GM19467 (cell line): ENCODE data around the gene TGFB2.

Experiments
- ATAC-seq: cut with Tn5 transposase; IDR thresholded peaks from one replicate; pipeline ENCODE4 v1.9.1; 2021; ENCODE audit warnings: mild to moderate bottlenecking, moderate library complexity; ENCODE audit not compliant: unreplicated experiment

Gene TGFB2

GRCh38 chr1:218361298-218362065, 16.3 kb downstream of the TGFB2 start:
- ATAC-seq: no peak

GRCh38 chr1:218362418-218363076, 17.4 kb downstream of the TGFB2 start:
- ATAC-seq: no peak

- no peak for ATAC-seq
Measured at GRCh38 chr1:218363141-218363540, 18.0 kb downstream of the TGFB2 start.

- no peak for ATAC-seq
Measured at GRCh38 chr1:218364028-218364710, 19.0 kb downstream of the TGFB2 start.

- ATAC-seq: no peak
Measured at GRCh38 chr1:218365226-218365999, 20.3 kb downstream of the TGFB2 start.

GRCh38 chr1:218366322-218367052, 21.4 kb downstream of the TGFB2 start:
- ATAC-seq: no peak

- ATAC-seq: no peak
Measured at GRCh38 chr1:218367118-218367517, 22.0 kb downstream of the TGFB2 start.

GRCh38 chr1:218368686-218369085, 23.6 kb downstream of the TGFB2 start:
- no peak for ATAC-seq

- no peak for ATAC-seq
Measured at GRCh38 chr1:218369688-218370511, 24.8 kb downstream of the TGFB2 start.

GRCh38 chr1:218371927-218372672, 27.0 kb downstream of the TGFB2 start:
- no peak for ATAC-seq

GRCh38 chr1:218374401-218375353, 29.5 kb downstream of the TGFB2 start:
- ATAC-seq: no peak

- peak; percentile 9 for ATAC-seq
Measured at GRCh38 chr1:218376722-218377121, 31.6 kb downstream of the TGFB2 start.

- ATAC-seq: peak; percentile 74
Measured at GRCh38 chr1:218377143-218377660, 32.1 kb downstream of the TGFB2 start.

GRCh38 chr1:218380125-218380977, 35.2 kb downstream of the TGFB2 start:
- ATAC-seq: no peak

GRCh38 chr1:218382261-218382660, 37.1 kb downstream of the TGFB2 start:
- no peak for ATAC-seq

GRCh38 chr1:218383051-218383450, 37.9 kb downstream of the TGFB2 start:
- ATAC-seq: no peak

- ATAC-seq: no peak
Measured at GRCh38 chr1:218383681-218384080, 38.5 kb downstream of the TGFB2 start.
